PFSK-1 (cell line): ENCODE measurements around the gene IL5.
A peak's percentile ranks its signal among the peaks of the same experiment; 100 is the strongest.

Experiments
- FOXP2 ChIP-seq: optimal IDR thresholded peaks from 2 replicates; pipeline ENCODE3; 2011; ENCODE audit warnings: borderline replicate concordance, control low read depth, inconsistent platforms; ENCODE audit not compliant: insufficient read depth; ENCODE audit errors: extremely low read length, extremely low read depth
- POLR2AphosphoS5 ChIP-seq: IDR thresholded peaks from 2 replicates; pipeline ENCODE4 v1.6.1; 2012; ENCODE audit warnings: low read depth, mild to moderate bottlenecking, control low read depth, low read length, moderate library complexity
- REST ChIP-seq, 2 experiments: IDR thresholded peaks; 2 replicates each; pipeline versions ENCODE4 v1.6.1 to v1.8.0; 2011 to 2012; ENCODE audit warnings: low read depth in 2 of 2, low read length in 2 of 2, control low read depth in 1 of 2, inconsistent platforms in 1 of 2, mild to moderate bottlenecking in 1 of 2, moderate library complexity in 1 of 2; ENCODE audit not compliant: insufficient read depth in 1 of 2
- SIN3A ChIP-seq: IDR thresholded peaks from 2 replicates; pipeline ENCODE4 v1.6.1; 2012; ENCODE audit warnings: mild to moderate bottlenecking, low read length, moderate library complexity, borderline replicate concordance; ENCODE audit not compliant: insufficient read depth
- TAF1 ChIP-seq: IDR thresholded peaks from 2 replicates; pipeline ENCODE4 v1.6.1; 2012; ENCODE audit warnings: low read length, control low read depth, borderline replicate concordance; ENCODE audit not compliant: insufficient read depth

IL5 gene

GRCh38 chr5:132556763-132557477 is 13.6 kb upstream of the IL5 start, which contains the start of gene RAD50:
RAD50 (plus strand) TSS chr5:132556977; CDS start chr5:132557325, 348 bp downstream.
- TF ChIP-seq POLR2AphosphoS5 (peak; percentile 73), SIN3A (no peak), FOXP2 (peak; percentile 85)

- TF ChIP-seq POLR2AphosphoS5 (no peak), TAF1 (no peak), FOXP2 (no peak), REST (IDR thresholded peaks at IDR 0.05; ENCODE audit: insufficient read depth in 1 of 2, low read depth in 2 of 2, low read length in 2 of 2) (no peak)
These were observed 12.9 kb upstream of the IL5 start for GRCh38 chr5:132556153-132556762.

GRCh38 chr5:132549576-132549975 is 6.3 kb upstream of the IL5 start:
- no peak for TF ChIP-seq REST (IDR thresholded peaks at IDR 0.05; ENCODE audit: insufficient read depth in 1 of 2, low read depth in 2 of 2, low read length in 2 of 2)
- no peak for TF ChIP-seq POLR2AphosphoS5
- TF ChIP-seq SIN3A, result no peak
- TF ChIP-seq TAF1, result no peak
- TF ChIP-seq FOXP2, result no peak

- TF ChIP-seq POLR2AphosphoS5 (no peak), REST (IDR thresholded peaks at IDR 0.05; ENCODE audit: insufficient read depth in 1 of 2, low read depth in 2 of 2, low read length in 2 of 2) (no peak), TAF1 (no peak), FOXP2 (no peak), SIN3A (no peak)
These were observed 3.9 kb upstream of the IL5 start for GRCh38 chr5:132547269-132547668.

GRCh38 chr5:132546108-132546507 is 2.8 kb upstream of the IL5 start:
- TF ChIP-seq REST (IDR thresholded peaks at IDR 0.05; ENCODE audit: insufficient read depth in 1 of 2, low read depth in 2 of 2, low read length in 2 of 2) (no peak), FOXP2 (no peak), POLR2AphosphoS5 (no peak), TAF1 (no peak), SIN3A (no peak)
